Upper lobe of right lung (tissue), 1 donor: Measurements from ENCODE around the gene RNF121. TPM values are rescaled to one million over a fixed set of nuclear protein-coding genes. Genes with fewer than 3 reads are reported as not detected.

Experiments used
- total RNA-seq: library from RNA; stranded (reverse); fragmentation: NEBNext Ultra II Directional; extraction: Animal tissue kit (Norgen Biotek cat#: 25700); gene quantifications from one replicate; pipeline ENCODE4 v1.2.1, GENCODE V29; 2021
- donor health status: DM: no; HTN: yes; CAD: no; lungs with severe emphysema.

Gene RNF121
- total RNA-seq, 1 donor from 2014 or later, result 26.8 TPM

Other genes with a start within 250 kb of the RNF121 start
- not detected for gene DEFB108B, start 95.8 kb upstream of the RNF121 start, total RNA-seq
- not detected for gene DEFB131B, start 50.6 kb upstream of the RNF121 start, total RNA-seq
- 7.0 TPM for gene XNDC1N, start 452 bp upstream of the RNF121 start, total RNA-seq
- 21.5 TPM for gene IL18BP, start 69.9 kb downstream of the RNF121 start, total RNA-seq
- gene NUMA1, start 151.5 kb downstream of the RNF121 start, total RNA-seq, result 192 TPM
- 6.8 TPM for gene LRRC51, start 151.8 kb downstream of the RNF121 start, total RNA-seq
- 100 TPM for gene LAMTOR1, start 174.3 kb downstream of the RNF121 start, total RNA-seq
- gene TOMT, start 176.9 kb downstream of the RNF121 start, total RNA-seq, result not detected
- 25.2 TPM for gene ANAPC15, start 183.6 kb downstream of the RNF121 start, total RNA-seq
- gene FOLR3, start 206.7 kb downstream of the RNF121 start, total RNA-seq, result 29.0 TPM